Transverse colon (tissue), 4 donors: ENCODE results near the gene FANCI.

ENCODE experiments used
- EP300 ChIP-seq: sonication (generic); formaldehyde crosslinking; IDR thresholded peaks from one replicate; pipeline ENCODE4 v1.6.1; 2017; ENCODE audit warnings: antibody characterized with exemption, low read depth
- POLR2AphosphoS5 ChIP-seq, 3 donors: sonication (generic); formaldehyde crosslinking; IDR thresholded peaks; one replicate each; pipeline ENCODE4 v1.6.1; 2016; ENCODE audit warnings: antibody characterized with exemption in 3 of 3
- TF ChIP-seq, protein P1 (sequence below), 5 experiments: fragments of 200-600 bp in 3 of 5; fragments of 450-650 bp in 2 of 5; sonication (generic) in 3 of 5; IDR thresholded peaks; 1 replicate in 2 of 5; 2 replicates in 3 of 5; pipeline ENCODE4 v1.5.1; 2016 to 2017; ENCODE audit warnings: antibody characterized with exemption in 5 of 5, inconsistent platforms in 3 of 5, mild to moderate bottlenecking in 2 of 5, moderate library complexity in 1 of 5

DNA sequence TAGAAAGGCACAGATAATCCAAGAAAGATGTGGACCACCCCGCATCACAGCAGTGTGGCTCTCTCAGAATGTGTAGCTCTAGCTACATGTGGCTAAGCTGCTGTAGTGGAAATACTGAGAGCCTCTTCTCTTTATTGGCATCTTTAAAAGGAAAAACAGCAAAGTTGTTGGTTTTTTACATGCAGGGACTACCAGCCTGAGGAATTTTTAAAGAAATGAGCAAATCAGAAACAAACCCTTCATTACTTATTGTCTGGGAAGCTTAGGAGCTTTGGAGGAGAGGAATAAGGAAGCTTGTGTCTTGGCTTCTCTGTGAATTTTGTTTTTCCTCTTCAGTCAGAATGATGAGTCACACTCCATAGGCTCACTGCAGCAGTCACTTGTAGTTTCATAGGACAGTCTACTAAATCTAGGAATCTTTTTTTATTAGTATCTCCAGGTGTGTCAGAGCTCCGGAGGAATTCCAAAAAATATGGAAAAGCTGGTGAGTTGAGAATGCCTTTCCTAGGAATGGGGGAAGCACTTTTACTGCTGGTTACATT lies 63.3 kb downstream of the FANCI start:
- TF ChIP-seq POLR2AphosphoS5 (IDR thresholded peaks at IDR 0.05): no peak
- no peak for TF ChIP-seq EP300
- TF ChIP-seq, protein P1, sequence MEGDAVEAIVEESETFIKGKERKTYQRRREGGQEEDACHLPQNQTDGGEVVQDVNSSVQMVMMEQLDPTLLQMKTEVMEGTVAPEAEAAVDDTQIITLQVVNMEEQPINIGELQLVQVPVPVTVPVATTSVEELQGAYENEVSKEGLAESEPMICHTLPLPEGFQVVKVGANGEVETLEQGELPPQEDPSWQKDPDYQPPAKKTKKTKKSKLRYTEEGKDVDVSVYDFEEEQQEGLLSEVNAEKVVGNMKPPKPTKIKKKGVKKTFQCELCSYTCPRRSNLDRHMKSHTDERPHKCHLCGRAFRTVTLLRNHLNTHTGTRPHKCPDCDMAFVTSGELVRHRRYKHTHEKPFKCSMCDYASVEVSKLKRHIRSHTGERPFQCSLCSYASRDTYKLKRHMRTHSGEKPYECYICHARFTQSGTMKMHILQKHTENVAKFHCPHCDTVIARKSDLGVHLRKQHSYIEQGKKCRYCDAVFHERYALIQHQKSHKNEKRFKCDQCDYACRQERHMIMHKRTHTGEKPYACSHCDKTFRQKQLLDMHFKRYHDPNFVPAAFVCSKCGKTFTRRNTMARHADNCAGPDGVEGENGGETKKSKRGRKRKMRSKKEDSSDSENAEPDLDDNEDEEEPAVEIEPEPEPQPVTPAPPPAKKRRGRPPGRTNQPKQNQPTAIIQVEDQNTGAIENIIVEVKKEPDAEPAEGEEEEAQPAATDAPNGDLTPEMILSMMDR (IDR thresholded peaks at IDR 0.05): no peak
